H1 (cell line): ENCODE results near the gene PLOD1. TPM values are rescaled to one million over a fixed set of nuclear protein-coding genes. Genes with fewer than 3 reads are reported as not detected.

Experiments used
- CTCF ChIA-PET: fragments of 300-600 bp; sonication (Branson Sonifier 250); formaldehyde crosslinking; loops from one replicate; lab custom pipeline; 2021; ENCODE audit not compliant: partially characterized antibody; lab: Charles Lee
- POLR2A ChIA-PET: fragments of 300-600 bp; sonication (Branson Sonifier 250); formaldehyde crosslinking; loops from one replicate; lab custom pipeline; 2021; ENCODE audit warnings: inconsistent platforms; ENCODE audit not compliant: partially characterized antibody; lab: Charles Lee
- DNase-seq, 2 experiments: peaks; one replicate each; pipeline versions ENCODE4 v3.0.0 to v3.0.0-alpha.2; 2010 to 2022; ENCODE audit warnings: low spot score in 2 of 2, low read depth in 1 of 2, mixed read lengths in 1 of 2
- FAIRE-seq: peaks from 2 replicates; lab custom pipeline; 2011; peaks lifted over from hg19 to GRCh38; lab: Jason Lieb, UNC
- H2AFZ ChIP-seq: 2 replicates; pipeline ENCODE4 v1.8.1; 2012; ENCODE audit warnings: low read length, inconsistent platforms
- H2AK5ac ChIP-seq: 2 replicates; pipeline ENCODE4 v1.6.1; 2013; ENCODE audit warnings: low read depth, low read length
- H2BK120ac ChIP-seq: replicated peaks from 2 replicates; pipeline ENCODE3; 2013; ENCODE audit warnings: low read depth, low read length, inconsistent platforms
- H2BK12ac ChIP-seq: 2 replicates; pipeline ENCODE4 v1.6.1; 2013; ENCODE audit warnings: low read depth, low read length
- H2BK15ac ChIP-seq: 2 replicates; pipeline ENCODE4 v1.6.1; 2013; ENCODE audit warnings: low read length
- H2BK20ac ChIP-seq: 2 replicates; pipeline ENCODE4 v1.6.1; 2013; ENCODE audit warnings: low read length
- H2BK5ac ChIP-seq: 2 replicates; pipeline ENCODE4 v1.6.1; 2013; ENCODE audit warnings: low read depth, low read length
- H3K14ac ChIP-seq: 2 replicates; pipeline ENCODE4 v1.6.1; 2013; ENCODE audit warnings: inconsistent platforms; ENCODE audit not compliant: insufficient read length
- H3K18ac ChIP-seq: 2 replicates; pipeline ENCODE4 v1.6.1; 2013; ENCODE audit warnings: low read length; ENCODE audit errors: extremely low read depth
- H3K23ac ChIP-seq: 2 replicates; pipeline ENCODE4 v1.6.1; 2013; ENCODE audit warnings: inconsistent platforms; ENCODE audit not compliant: insufficient read length
- H3K23me2 ChIP-seq: 2 replicates; pipeline ENCODE4 v1.6.1; 2013; ENCODE audit warnings: low read depth, low read length
- H3K27ac ChIP-seq: 2 replicates; pipeline ENCODE4 v1.6.1; 2011; ENCODE audit warnings: low read depth, low read length, inconsistent platforms
- H3K27me3 ChIP-seq, 4 experiments: replicated peaks in 1 of 4; 1 replicate in 1 of 4; 2 replicates in 3 of 4; pipeline versions ENCODE4 v1.6.1 to v1.8.1; 2011 to 2013; ENCODE audit warnings: low read length in 3 of 4, mild to moderate bottlenecking in 3 of 4, inconsistent platforms in 2 of 4, mixed read lengths in 2 of 4, moderate library complexity in 1 of 4; ENCODE audit not compliant: control insufficient read depth in 3 of 4, insufficient read depth in 3 of 4; ENCODE audit errors: extremely low read depth in 1 of 4
- H3K36me3 ChIP-seq, 4 experiments: 2 replicates each; pipeline versions ENCODE4 v1.6.1 to v1.8.1; 2011 to 2013; ENCODE audit warnings: mild to moderate bottlenecking in 4 of 4, low read length in 3 of 4, moderate library complexity in 2 of 4, control low read depth in 1 of 4, inconsistent platforms in 1 of 4; ENCODE audit not compliant: insufficient read depth in 4 of 4, control insufficient read depth in 2 of 4
- H3K4ac ChIP-seq: replicated peaks from 2 replicates; pipeline ENCODE3; 2013; ENCODE audit warnings: low read length, low read depth, mixed read lengths, inconsistent platforms; ENCODE audit not compliant: insufficient read length
- H3K4me1 ChIP-seq, 4 experiments: replicated peaks in 1 of 4; 1 replicate in 1 of 4; 2 replicates in 3 of 4; pipeline versions ENCODE4 v1.6.1 to v1.8.1; 2011 to 2013; ENCODE audit warnings: low read length in 3 of 4, inconsistent platforms in 2 of 4, mixed read lengths in 1 of 4; ENCODE audit not compliant: insufficient read depth in 4 of 4, control insufficient read depth in 3 of 4
- H3K4me2 ChIP-seq, 2 experiments: 2 replicates each; pipeline versions ENCODE4 v1.6.1 to v1.8.1; 2011 to 2013; ENCODE audit warnings: low read depth in 2 of 2, low read length in 2 of 2, control low read depth in 1 of 2, inconsistent platforms in 1 of 2, mild to moderate bottlenecking in 1 of 2; ENCODE audit not compliant: insufficient read depth in 1 of 2
- H3K4me3 ChIP-seq, 4 experiments: fragments of 200-600, 300-600 bp in 1 of 4; sonication (generic), shearing (Covaris generic), sonication (Bioruptor Twin) in 1 of 4; 2 replicates each; pipeline versions ENCODE4 v1.5.1 to v1.8.1; 2011 to 2016; ENCODE audit warnings: low read length in 4 of 4, low read depth in 3 of 4, control low read depth in 2 of 4, inconsistent platforms in 2 of 4, mild to moderate bottlenecking in 2 of 4, mixed read lengths in 1 of 4, moderate library complexity in 1 of 4; ENCODE audit not compliant: insufficient read depth in 2 of 4; ENCODE audit errors: extremely low read depth in 1 of 4
- H3K56ac ChIP-seq: replicated peaks from 2 replicates; pipeline ENCODE3; 2013; ENCODE audit warnings: low read depth, mild to moderate bottlenecking, mixed read lengths, low read length, inconsistent platforms; ENCODE audit not compliant: insufficient read length
- H3K79me1 ChIP-seq: 2 replicates; pipeline ENCODE4 v1.6.1; 2013; ENCODE audit warnings: low read depth, low read length, control low read depth
- H3K79me2 ChIP-seq, 2 experiments: 2 replicates each; pipeline versions ENCODE4 v1.6.1 to v1.8.1; 2012 to 2013; ENCODE audit warnings: low read length in 2 of 2, mild to moderate bottlenecking in 2 of 2, inconsistent platforms in 1 of 2; ENCODE audit not compliant: insufficient read depth in 2 of 2, control insufficient read depth in 1 of 2
- H3K9ac ChIP-seq, 4 experiments: replicated peaks in 1 of 4; 1 replicate in 1 of 4; 2 replicates in 3 of 4; pipeline versions ENCODE4 v1.6.1 to v1.8.1; 2011 to 2013; ENCODE audit warnings: low read depth in 3 of 4, low read length in 3 of 4, control low read depth in 2 of 4, mild to moderate bottlenecking in 2 of 4, moderate library complexity in 2 of 4, inconsistent platforms in 1 of 4; ENCODE audit errors: extremely low read depth in 1 of 4
- H3K9me3 ChIP-seq, 2 experiments: 2 replicates each; pipeline versions ENCODE4 v1.6.1 to v1.8.1; 2012 to 2013; ENCODE audit warnings: mild to moderate bottlenecking in 2 of 2, moderate library complexity in 2 of 2, control low read depth in 1 of 2, inconsistent platforms in 1 of 2, low read depth in 1 of 2, low read length in 1 of 2, mixed read lengths in 1 of 2; ENCODE audit not compliant: insufficient read depth in 2 of 2
- H4K20me1 ChIP-seq, 2 experiments: replicated peaks in 1 of 2; 2 replicates each; pipeline versions ENCODE3 to v1.8.1; 2011 to 2013; ENCODE audit warnings: inconsistent platforms in 2 of 2, low read length in 2 of 2, mild to moderate bottlenecking in 1 of 2; ENCODE audit not compliant: insufficient read depth in 2 of 2, control insufficient read depth in 1 of 2
- H4K5ac ChIP-seq: 2 replicates; pipeline ENCODE4 v1.6.1; 2013; ENCODE audit warnings: low read length, low read depth, mixed read lengths, inconsistent platforms; ENCODE audit not compliant: insufficient read length
- H4K8ac ChIP-seq: 2 replicates; pipeline ENCODE4 v1.8.0; 2013; ENCODE audit warnings: mild to moderate bottlenecking, moderate library complexity, low read length, inconsistent platforms; ENCODE audit not compliant: insufficient read depth; ENCODE audit errors: extremely low read depth
- H4K91ac ChIP-seq: replicated peaks from 2 replicates; pipeline ENCODE3; 2013; ENCODE audit warnings: low read length, mixed read lengths, inconsistent platforms; ENCODE audit not compliant: insufficient read length
- ASH2L ChIP-seq: fragments of 200-600, 300-600 bp; sonication (generic); IDR thresholded peaks from one replicate; pipeline ENCODE4 v1.7.1; 2017; ENCODE audit warnings: low read length
- CBX5 ChIP-seq: fragments of 300-800, 300-1000 bp; sonication (generic); IDR thresholded peaks from 2 replicates; pipeline ENCODE4 v1.7.1; 2016; ENCODE audit warnings: antibody characterized with exemption, low read length, low read depth
- CBX8 ChIP-seq: fragments of 300-800, 300-1000 bp; sonication (generic); IDR thresholded peaks from 2 replicates; pipeline ENCODE4 v1.7.1; 2016; ENCODE audit warnings: low read depth, low read length, borderline replicate concordance
- CTBP2 ChIP-seq: IDR thresholded peaks from 2 replicates; pipeline ENCODE4 v1.7.0; 2011; ENCODE audit warnings: borderline replicate concordance, mild to moderate bottlenecking, moderate library complexity, mixed read lengths, low read length; ENCODE audit not compliant: insufficient read depth, insufficient read length
- E2F6 ChIP-seq: IDR thresholded peaks from 2 replicates; pipeline ENCODE4 v1.6.1; 2012; ENCODE audit warnings: inconsistent platforms
- EP300 ChIP-seq, 2 experiments: IDR thresholded peaks; 1 replicate in 1 of 2; 2 replicates in 1 of 2; pipeline ENCODE4 v1.6.1; 2011 to 2012; ENCODE audit warnings: low read depth in 2 of 2, low read length in 2 of 2, mild to moderate bottlenecking in 2 of 2, borderline replicate concordance in 1 of 2, inconsistent platforms in 1 of 2, moderate library complexity in 1 of 2
- FOSL1 ChIP-seq: IDR thresholded peaks from 2 replicates; pipeline ENCODE4 v1.6.1; 2011; ENCODE audit warnings: mild to moderate bottlenecking, low read depth, low read length, moderate library complexity; ENCODE audit not compliant: insufficient read depth
- HDAC6 ChIP-seq: IDR thresholded peaks from one replicate; pipeline ENCODE4 v1.7.1; 2012; ENCODE audit warnings: low read depth, mild to moderate bottlenecking, inconsistent platforms, low read length, moderate library complexity
- JUN ChIP-seq: IDR thresholded peaks from 2 replicates; pipeline ENCODE4 v1.6.1; 2011; ENCODE audit warnings: low read depth, mild to moderate bottlenecking, improper control_type of control experiment, low read length
- PHF8 ChIP-seq: fragments of 200-600 bp; sonication (generic); conservative IDR thresholded peaks from 2 replicates; pipeline ENCODE4 v1.7.1; 2012; ENCODE audit warnings: low read depth, mild to moderate bottlenecking, inconsistent platforms, low read length, moderate library complexity
- SIX5 ChIP-seq: IDR thresholded peaks from 2 replicates; pipeline ENCODE4 v1.6.1; 2011; ENCODE audit warnings: mild to moderate bottlenecking, low read depth, low read length
- TAF7 ChIP-seq: optimal IDR thresholded peaks from 2 replicates; pipeline ENCODE3; 2011; ENCODE audit warnings: low read depth, mild to moderate bottlenecking, inconsistent platforms, low read length, moderate library complexity, borderline replicate concordance
- TCF12 ChIP-seq: IDR thresholded peaks from 2 replicates; pipeline ENCODE4 v1.6.1; 2011; ENCODE audit warnings: low read depth, mild to moderate bottlenecking, low read length
- ZNF274 ChIP-seq: IDR thresholded peaks from 2 replicates; pipeline ENCODE4 v1.7.0; 2012; ENCODE audit warnings: low read length, borderline replicate concordance; ENCODE audit errors: extremely low read depth
- WGBS, 2 experiments: shearing (Covaris generic) in 1 of 2; methylation state at CpG; one replicate each; pipeline versions ENCODE4 v1.1.6 to v1.1.7; 2013 to 2015; ENCODE audit warnings: low lambda C conversion rate in 2 of 2, mixed read lengths in 2 of 2, inconsistent platforms in 1 of 2, low coverage in 1 of 2, missing lambda C conversion rate in 1 of 2; ENCODE audit not compliant: insufficient replicate concordance in 2 of 2, insufficient coverage in 1 of 2, insufficient read length in 1 of 2; ENCODE audit errors: extremely low coverage in 1 of 2, missing lambda C conversion rate in 1 of 2; 5-methylcytosine and 5-hydroxymethylcytosine counted together
- polyA plus RNA-seq, 7 experiments: library from polyadenylated mRNA; depleted of rRNA in 3 of 7; stranded (reverse) in 5 of 7; unstranded in 2 of 7; fragments of >200 nt in 5 of 7; fragments of 200-250 nt in 2 of 7; gene quantifications; 1 replicate in 5 of 7; 2 replicates in 1 of 7; 4 replicates in 1 of 7; pipeline versions ENCODE4 v1.2.1 to v1.2.3, GENCODE V29; 2011 to 2013; ENCODE audit warnings: missing spikeins in 2 of 7, mixed read lengths in 2 of 7
- total RNA-seq: library from RNA; stranded (reverse); fragmentation: NEBNext Ultra II Directional; extraction: Animal tissue kit (Norgen Biotek cat#: 25700); gene quantifications from 2 replicates; pipeline ENCODE4 v1.2.1, GENCODE V29; 2021

Gene PLOD1
- total and polyA plus RNA-seq, 2 of the 8 experiments (the other 6 are each of a cell fraction or from before 2014, with no cell fraction given): 44.9 to 51.8 TPM

- H3K9ac ChIP-seq: no peak overlapping the region
- H3K4me2 ChIP-seq: peak overlapping the region in 1 of 2 experiments; percentile 79; a peak in 2 of 4 replicates
- no peak overlapping the region for H2BK20ac ChIP-seq
- peaks cover 4 to 23% of the 10 kb centered on the region in 2 experiments; a peak in 3 of 4 replicates for H3K79me2 ChIP-seq
- no peak overlapping the region for H3K14ac ChIP-seq
- no peak overlapping the region for H3K4ac ChIP-seq
- CTCF ChIA-PET: no interaction called here
- 92% methylated on average over 5 of the region's 5 CpGs; no CpG with 5 or more reads in 1 of the 2 experiments for WGBS, 2 experiments
- no peak overlapping the region for H4K91ac ChIP-seq
- POLR2A ChIA-PET: interaction anchor here (8.8 kb wide), 1 partner anchor 14 kb away, joined by 130 read pairs; no protein-coding TSS in a partner anchor
- H4K20me1 ChIP-seq: peaks cover 6 to 17% of the 10 kb centered on the region in 2 experiments
- no peak overlapping the region for H2BK5ac ChIP-seq
- no peak overlapping the region for H2BK12ac ChIP-seq
- no peak overlapping the region for H4K5ac ChIP-seq
- H3K56ac ChIP-seq: no peak overlapping the region
- no peak overlapping the region for H3K18ac ChIP-seq
- H3K36me3 ChIP-seq: peaks cover 5 to 32% (median 21%) of the 10 kb centered on the region in 4 experiments; a peak in 5 of 8 replicates
- H3K23me2 ChIP-seq: peaks cover 6% of the 10 kb centered on the region; the same call in 1 of the 2 replicates
- no peak overlapping the region for H3K4me3 ChIP-seq
- peaks cover 5 to 8% (median 6%) of the 10 kb centered on the region in 4 experiments; a peak in 5 of 7 replicates for H3K4me1 ChIP-seq
- H3K27ac ChIP-seq: no peak overlapping the region
- DNase-seq (no peak), FAIRE-seq (no peak)
- no peak overlapping the region for H2AK5ac ChIP-seq
- no peak overlapping the region for H2AFZ ChIP-seq
- no peak overlapping the region for H2BK120ac ChIP-seq
- TF ChIP-seq PHF8 (no peak), CBX5 (no peak), SIX5 (no peak), CTBP2 (no peak), E2F6 (no peak), CBX8 (no peak), TCF12 (no peak), EP300 (IDR thresholded peaks at IDR 0.05; ENCODE audit: borderline replicate concordance in 1 of 2, low read depth in 2 of 2, low read length in 2 of 2) (no peak), ZNF274 (no peak), ASH2L (no peak), HDAC6 (no peak), JUN (no peak), FOSL1 (no peak), TAF7 (no peak)
- H3K23ac ChIP-seq: no peak overlapping the region
- no peaks in the 10 kb centered on the region for H3K27me3 ChIP-seq
- no peak overlapping the region for H2BK15ac ChIP-seq
- no peaks in the 10 kb centered on the region for H3K9me3 ChIP-seq
- no peak overlapping the region for H4K8ac ChIP-seq
- peaks cover 14% of the 10 kb centered on the region for H3K79me1 ChIP-seq
Measured at GRCh38 chr1:11923827-11924113, 10.7 kb upstream of the PLOD1 start.
